Measurements from ENCODE around the gene ATXN7L1. TPM values are rescaled to one million over a fixed set of nuclear protein-coding genes. Genes with fewer than 3 reads are reported as not detected.

The ATXN7L1 gene
- total RNA-seq, 2 donors from 2014 or later: 1.7 to 3.2 TPM

DNA sequence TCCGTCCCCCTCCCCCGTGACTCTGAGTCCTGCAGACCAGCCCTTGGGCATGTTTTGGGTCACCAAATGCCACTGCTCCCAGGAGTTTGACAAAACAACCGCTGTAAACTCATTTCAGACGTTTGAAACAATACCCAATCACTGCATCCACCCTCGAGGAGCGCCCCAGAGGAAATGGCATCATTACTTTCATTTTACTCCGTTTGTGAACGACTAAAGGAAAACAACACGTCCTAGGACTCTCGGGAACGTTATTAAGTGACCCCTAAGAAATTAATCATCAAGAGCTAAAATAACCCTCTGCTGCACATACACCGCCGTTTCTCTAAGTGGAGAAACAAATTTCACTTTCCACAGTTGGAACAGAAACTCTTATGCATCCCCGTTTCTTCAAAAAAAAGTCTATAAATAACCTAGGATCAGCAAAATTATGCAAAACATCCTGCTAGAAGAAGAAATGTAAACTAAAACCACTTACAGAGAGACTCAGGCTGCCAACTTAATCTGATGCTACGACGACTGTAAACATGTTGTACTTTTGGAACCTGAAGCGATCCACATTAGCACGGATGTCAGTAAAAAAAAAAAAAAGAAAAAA lies 185.2 kb downstream of the ATXN7L1 start:
- Histone ChIP-seq H3K4me3 (peak overlapping the region; percentile 39 to 49), H3K27ac (peak overlapping the region; percentile 58 to 65), H3K4me1 (peaks cover 0 to 5% of the 10 kb centered on the region in 2 donors), H3K36me3 (no peaks in the 10 kb centered on the region), H3K9me3 (no peaks in the 10 kb centered on the region), H3K27me3 (no peaks in the 10 kb centered on the region)
- DNase-seq (ENCODE audit: low spot score): no peak
- TF ChIP-seq, protein P1, sequence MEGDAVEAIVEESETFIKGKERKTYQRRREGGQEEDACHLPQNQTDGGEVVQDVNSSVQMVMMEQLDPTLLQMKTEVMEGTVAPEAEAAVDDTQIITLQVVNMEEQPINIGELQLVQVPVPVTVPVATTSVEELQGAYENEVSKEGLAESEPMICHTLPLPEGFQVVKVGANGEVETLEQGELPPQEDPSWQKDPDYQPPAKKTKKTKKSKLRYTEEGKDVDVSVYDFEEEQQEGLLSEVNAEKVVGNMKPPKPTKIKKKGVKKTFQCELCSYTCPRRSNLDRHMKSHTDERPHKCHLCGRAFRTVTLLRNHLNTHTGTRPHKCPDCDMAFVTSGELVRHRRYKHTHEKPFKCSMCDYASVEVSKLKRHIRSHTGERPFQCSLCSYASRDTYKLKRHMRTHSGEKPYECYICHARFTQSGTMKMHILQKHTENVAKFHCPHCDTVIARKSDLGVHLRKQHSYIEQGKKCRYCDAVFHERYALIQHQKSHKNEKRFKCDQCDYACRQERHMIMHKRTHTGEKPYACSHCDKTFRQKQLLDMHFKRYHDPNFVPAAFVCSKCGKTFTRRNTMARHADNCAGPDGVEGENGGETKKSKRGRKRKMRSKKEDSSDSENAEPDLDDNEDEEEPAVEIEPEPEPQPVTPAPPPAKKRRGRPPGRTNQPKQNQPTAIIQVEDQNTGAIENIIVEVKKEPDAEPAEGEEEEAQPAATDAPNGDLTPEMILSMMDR (IDR thresholded peaks at IDR 0.05): no peak

DNA sequence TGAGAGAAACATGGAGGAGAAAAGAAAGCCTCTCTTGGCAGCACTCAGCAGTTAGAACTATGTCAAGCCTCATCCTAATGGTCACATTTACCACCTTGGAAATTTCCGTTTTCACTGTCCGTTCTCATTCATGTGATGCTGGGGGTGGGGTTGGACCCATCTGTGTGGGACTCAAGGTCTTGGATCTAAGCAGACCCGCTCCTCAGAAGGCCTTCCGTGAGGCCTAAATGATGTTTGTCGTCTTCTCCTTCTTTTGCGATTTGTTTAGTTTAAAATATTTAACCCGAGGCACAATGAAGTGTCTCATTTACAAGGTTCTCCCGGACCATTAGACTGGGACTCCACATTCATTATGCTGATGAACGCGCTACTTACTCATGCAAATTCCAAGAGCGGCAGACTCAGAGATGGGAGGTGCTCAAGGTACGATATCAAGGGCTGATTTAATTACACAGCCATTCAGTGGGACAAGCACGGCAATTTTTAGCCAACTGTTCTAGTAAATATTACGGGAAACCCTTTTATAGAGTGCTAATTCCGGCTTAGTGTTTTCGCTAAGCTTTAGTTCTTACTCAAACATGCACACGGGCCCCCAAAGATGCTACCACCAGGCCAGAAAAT lies 186.0 kb downstream of the ATXN7L1 start:
- Histone ChIP-seq H3K27me3 (no peaks in the 10 kb centered on the region), H3K36me3 (no peaks in the 10 kb centered on the region), H3K27ac (peak overlapping the region; percentile 58 to 65), H3K4me1 (peaks cover 0 to 5% of the 10 kb centered on the region in 2 donors), H3K4me3 (peak overlapping the region; percentile 39 to 49), H3K9me3 (no peaks in the 10 kb centered on the region)
- no peak for DNase-seq (ENCODE audit: low spot score)
- TF ChIP-seq, protein P1 (IDR thresholded peaks at IDR 0.05): no peak

DNA sequence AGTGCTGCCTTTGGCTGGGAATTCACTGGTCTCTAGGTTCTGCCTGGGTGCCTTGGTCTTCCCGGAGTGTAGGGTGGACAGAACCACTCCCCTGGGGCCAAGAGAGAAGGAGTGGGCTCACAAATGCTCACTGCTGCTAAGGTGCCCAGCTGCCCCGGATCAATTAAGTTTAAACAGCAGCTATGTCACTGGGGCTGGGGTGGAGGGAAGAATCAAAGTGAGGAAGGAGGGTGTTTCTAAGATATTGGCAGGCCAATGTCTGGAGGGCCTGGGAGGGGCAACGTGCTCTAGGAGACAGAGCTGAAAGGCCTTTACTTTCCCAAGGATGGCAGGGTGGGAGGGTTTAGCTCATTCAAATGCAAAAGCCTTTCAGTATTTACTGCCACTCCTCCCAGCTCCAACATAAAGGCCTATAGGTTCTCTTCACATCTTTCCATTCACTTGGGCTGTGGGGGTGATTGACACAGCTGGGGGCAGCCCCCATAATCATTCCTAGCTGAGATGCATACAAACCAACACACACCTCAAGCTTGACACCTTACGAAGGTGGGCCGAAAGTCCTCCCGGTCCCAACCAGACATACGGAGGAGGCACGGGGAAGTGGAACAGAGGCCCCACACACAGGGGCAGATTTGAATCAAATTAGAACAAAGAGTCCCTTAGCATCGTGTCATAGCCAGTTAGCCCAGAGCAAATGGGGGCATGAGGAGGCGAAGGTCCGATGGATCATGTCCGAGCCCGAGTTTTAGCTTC lies 187.2 kb downstream of the ATXN7L1 start:
- Histone ChIP-seq H3K27ac (no peak overlapping the region), H3K36me3 (no peaks in the 10 kb centered on the region), H3K9me3 (no peaks in the 10 kb centered on the region), H3K27me3 (no peaks in the 10 kb centered on the region), H3K4me1 (peaks cover 0 to 5% of the 10 kb centered on the region in 2 donors), H3K4me3 (no peak overlapping the region)
- TF ChIP-seq, protein P1 (IDR thresholded peaks at IDR 0.05): no peak
- no peak for DNase-seq (ENCODE audit: low spot score)

DNA sequence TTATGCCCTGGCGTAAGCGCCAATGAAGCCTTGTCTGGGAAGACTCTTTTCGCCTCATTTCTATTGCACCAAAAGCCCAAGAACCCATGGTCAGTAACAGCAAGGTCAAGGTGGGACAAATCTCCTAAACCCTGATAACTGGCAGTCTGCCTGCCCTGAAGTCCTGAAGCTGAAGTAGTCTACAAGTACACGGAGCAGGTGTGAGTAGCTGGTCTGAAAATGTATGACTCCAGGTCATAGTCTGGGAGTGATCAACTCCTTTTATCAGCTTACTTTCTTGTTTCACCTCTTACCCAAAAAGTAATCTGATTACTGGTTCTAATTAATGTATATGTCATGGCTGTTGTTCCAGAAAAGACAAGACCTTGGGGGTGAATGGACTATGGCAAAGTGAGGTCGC lies 187.8 kb downstream of the ATXN7L1 start:
- no peak overlapping the region for H3K27ac ChIP-seq
- H3K4me3 ChIP-seq: no peak overlapping the region
- H3K27me3 ChIP-seq: no peaks in the 10 kb centered on the region
- TF ChIP-seq, protein P1 (IDR thresholded peaks at IDR 0.05): no peak
- DNase-seq (ENCODE audit: low spot score): no peak
- H3K36me3 ChIP-seq: no peaks in the 10 kb centered on the region
- peaks cover 0 to 5% of the 10 kb centered on the region in 2 donors for H3K4me1 ChIP-seq
- H3K9me3 ChIP-seq: no peaks in the 10 kb centered on the region

DNA sequence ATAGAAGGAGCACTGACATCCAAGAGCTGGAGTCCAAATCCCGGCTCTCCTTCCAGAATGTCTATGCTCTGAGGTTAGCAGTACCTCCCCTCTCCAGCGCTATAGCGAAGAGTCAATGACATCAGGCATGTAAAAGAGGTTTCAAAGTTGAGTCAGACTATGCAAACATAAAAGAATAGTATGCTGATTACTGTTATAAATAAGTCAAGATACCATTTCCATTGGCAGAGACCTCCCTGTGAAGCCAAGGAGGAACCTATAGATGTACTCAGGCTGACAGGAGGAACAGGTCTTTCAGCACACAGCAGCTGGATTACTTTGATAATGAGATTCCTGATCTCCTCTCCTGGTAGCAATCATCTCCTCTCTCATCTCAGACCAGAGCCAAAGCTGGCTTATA lies 191.2 kb downstream of the ATXN7L1 start:
- TF ChIP-seq, protein P1 (IDR thresholded peaks at IDR 0.05): no peak
- Histone ChIP-seq H3K36me3 (no peaks in the 10 kb centered on the region), H3K9me3 (no peaks in the 10 kb centered on the region), H3K27me3 (no peaks in the 10 kb centered on the region), H3K4me3 (no peak overlapping the region), H3K4me1 (peaks cover 0 to 6% of the 10 kb centered on the region in 2 donors), H3K27ac (no peak overlapping the region)
- DNase-seq (ENCODE audit: low spot score): no peak

All from right atrium auricular region (tissue), 2 donors.